Measurements from ENCODE around the gene UBALD2. TPM values are rescaled to one million over a fixed set of nuclear protein-coding genes. Genes with fewer than 3 reads are reported as not detected.

The UBALD2 gene
- total and polyA plus RNA-seq, 2 of the 4 experiments (the other 2 are of a cell fraction) = 0.90 to 12.1 TPM

GRCh38 chr17:76277300-76278267 lies 12.4 kb downstream of the UBALD2 start:
- Histone ChIP-seq H2AK5ac (ENCODE audit: low read depth, low read length) (no peak overlapping the region; the same call in 1 of the 2 replicates), H3K79me1 (ENCODE audit: low read depth in 1 of 2, low read length in 2 of 2) (peaks cover 0 to 5% of the 10 kb centered on the region in 2 experiments; a peak in 1 of 4 replicates), H2BK120ac (ENCODE audit: low read depth, low read length) (no peak overlapping the region), H4K91ac (ENCODE audit: insufficient read depth, low read depth, low read length) (no peak overlapping the region), H3K4me3 (ENCODE audit: insufficient read depth, low read depth, low read length) (no peak overlapping the region), H3K27me3 (ENCODE audit: control insufficient read depth, insufficient read depth, low read length) (no peaks in the 10 kb centered on the region), H3K9me3 (ENCODE audit: control insufficient read depth, insufficient read depth, low read length) (no peaks in the 10 kb centered on the region), H2AK9ac (replicated peaks; ENCODE audit: low read depth, low read length, poor library complexity) (peak overlapping the region; percentile 33), H3K23ac (ENCODE audit: low read depth, low read length) (no peak overlapping the region), H3K36me3 (ENCODE audit: control insufficient read depth, insufficient read depth, low read length) (peaks cover 4% of the 10 kb centered on the region), H3K56ac (ENCODE audit: extremely low read depth, insufficient read depth, low read length) (no peak overlapping the region), H2BK20ac (ENCODE audit: low read depth, low read length) (no peak overlapping the region), H3K9ac (ENCODE audit: low read depth, low read length) (no peak overlapping the region), H4K8ac (ENCODE audit: low read depth in 2 of 2, low read length in 2 of 2) (no peak overlapping the region), H4K5ac (ENCODE audit: low read depth, low read length) (no peak overlapping the region), H2AFZ (replicated peaks; ENCODE audit: low read length, poor library complexity) (peak overlapping the region; percentile 41), H2BK5ac (ENCODE audit: low read depth, low read length, poor library complexity, severe bottlenecking) (peak overlapping the region; percentile 52), H3K4me2 (ENCODE audit: low read depth, low read length) (no peak overlapping the region), H4K20me1 (ENCODE audit: insufficient read depth, low read length) (no peaks in the 10 kb centered on the region; the same call in 1 of the 2 replicates), H3K27ac (ENCODE audit: insufficient read depth, low read length) (no peak overlapping the region), H3K4me1 (ENCODE audit: control insufficient read depth, insufficient read depth, low read length) (peaks cover 7% of the 10 kb centered on the region), H2BK15ac (ENCODE audit: low read depth, low read length) (no peak overlapping the region), H3K18ac (ENCODE audit: low read depth, low read length) (no peak overlapping the region), H3K14ac (replicated peaks; ENCODE audit: low read depth, low read length) (no peak overlapping the region; the same call in 1 of the 2 replicates), H3K4ac (ENCODE audit: low read depth, low read length) (0 out of 2 replicates have a peak overlapping the region, but pooled peaks have one; percentile 53), H3K9me1 (ENCODE audit: insufficient read depth, low read length) (peaks cover 6% of the 10 kb centered on the region)
- dilution Hi-C loops (cut with HindIII; ENCODE audit: low sequenced_read_pairs, unreplicated experiment) (no loop called here), in situ Hi-C loops (cut with MboI; ENCODE audit: low sequenced_read_pairs) (no loop called here), intact Hi-C loops (cut with micrococcal nuclease) (no loop called here)
- 91 to 100% methylated on average over 3 to 21 of the region's 31 CpGs for WGBS, 2 experiments (ENCODE audit: extremely low coverage in 2 of 2, insufficient read length in 1 of 2)
- no peak for ATAC-seq (ENCODE audit: low read depth)
- ChIA-PET CTCF (no interaction called here), POLR2A (ENCODE audit: unreplicated experiment) (no interaction called here)
- no TSS peak for BruUV-seq (replicated peaks)
- no peak for DNase-seq
- TF ChIP-seq FOS (IDR thresholded peaks at IDR 0.05; ENCODE audit: low read depth, low read length) = no peak
- no peak for TF ChIP-seq CTCF (conservative IDR thresholded peaks at IDR 0.05; ENCODE audit: low read depth, low read length)
- no peak for TF ChIP-seq USF2 (IDR thresholded peaks at IDR 0.05; ENCODE audit: low read depth, low read length)
- no peak for TF ChIP-seq RFX5 (IDR thresholded peaks at IDR 0.05; ENCODE audit: low read depth, low read length)
- no peak for TF ChIP-seq BHLHE40 (IDR thresholded peaks at IDR 0.05; ENCODE audit: low read depth, low read length)
- TF ChIP-seq SMC3 (IDR thresholded peaks at IDR 0.05; ENCODE audit: low read depth, low read length) = no peak
- TF ChIP-seq RAD21 (IDR thresholded peaks at IDR 0.05; ENCODE audit: low read length) = no peak
- no peak for TF ChIP-seq CHD1 (IDR thresholded peaks at IDR 0.05; ENCODE audit: low read depth, low read length)
- no peak for TF ChIP-seq POLR2A (IDR thresholded peaks at IDR 0.05; ENCODE audit: low read depth, low read length)
- TF ChIP-seq MXI1 (IDR thresholded peaks at IDR 0.05; ENCODE audit: borderline replicate concordance, low read depth, low read length) = no peak
- no peak for TF ChIP-seq CEBPB (IDR thresholded peaks at IDR 0.05; ENCODE audit: low read depth, low read length)
- TF ChIP-seq MAFK (IDR thresholded peaks at IDR 0.05; ENCODE audit: low read depth, low read length) = no peak
- no peak for TF ChIP-seq RCOR1 (IDR thresholded peaks at IDR 0.05; ENCODE audit: insufficient replicate concordance, low read length)
- no peak for TF ChIP-seq NFE2L2 (IDR thresholded peaks at IDR 0.05; ENCODE audit: low read depth, low read length)

Data from IMR-90 (cell line).